GM03348 (cell line): ENCODE data around the gene GABBR2.

ENCODE experiments used
- DNase-seq: peaks from one replicate; pipeline ENCODE4 v3.0.0; 2012; ENCODE audit warnings: low spot score

The GABBR2 gene

DNA sequence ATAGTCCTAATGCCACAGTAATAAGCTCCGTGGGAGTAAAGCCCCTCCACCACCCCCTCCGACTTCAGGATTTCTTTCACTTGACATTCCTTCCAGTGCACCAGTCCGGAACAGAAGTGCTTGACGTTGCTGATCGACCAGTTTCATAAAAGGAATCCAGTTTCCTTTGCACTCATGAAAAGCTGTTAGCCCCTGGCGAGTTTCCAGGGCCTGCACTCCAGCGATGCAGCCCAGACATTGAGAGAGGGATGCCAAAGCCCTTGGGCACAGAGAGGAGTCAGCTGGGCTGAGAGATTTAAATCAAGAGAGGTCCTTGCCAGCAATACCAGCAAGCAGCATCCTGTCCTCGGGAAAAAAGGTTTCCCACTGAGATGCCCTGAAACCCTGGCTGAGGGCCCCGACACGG is 170.1 kb downstream of the GABBR2 start:
- DNase-seq = no peak

GRCh38 chr9:98538203-98538602 is 170.5 kb downstream of the GABBR2 start:
- no peak for DNase-seq

- no peak for DNase-seq
These were observed 172.1 kb downstream of the GABBR2 start for GRCh38 chr9:98536542-98537173.

DNA sequence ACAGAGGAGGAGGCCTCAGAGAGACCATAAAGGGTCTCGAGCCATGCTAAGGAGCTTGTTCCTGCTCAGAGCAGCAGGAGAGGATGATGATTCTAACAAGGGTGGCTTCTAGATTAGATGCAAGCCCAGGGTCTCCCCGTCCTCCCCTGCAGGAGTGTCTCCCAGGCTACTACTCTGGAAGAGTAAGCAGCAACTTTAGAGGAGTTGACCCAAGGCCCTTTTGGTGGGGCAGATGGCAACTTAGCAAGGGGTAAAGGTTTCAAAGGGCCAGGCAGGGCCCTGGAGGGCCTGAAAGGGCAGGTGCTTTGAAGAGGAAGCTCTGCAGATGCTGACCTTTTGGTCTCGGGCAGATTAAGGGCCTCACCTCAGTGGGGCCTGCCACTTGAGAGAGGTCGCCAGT is 174.9 kb downstream of the GABBR2 start:
- no peak for DNase-seq

- DNase-seq = peak; percentile 41
These were observed 175.6 kb downstream of the GABBR2 start for GRCh38 chr9:98533132-98533531.

DNA sequence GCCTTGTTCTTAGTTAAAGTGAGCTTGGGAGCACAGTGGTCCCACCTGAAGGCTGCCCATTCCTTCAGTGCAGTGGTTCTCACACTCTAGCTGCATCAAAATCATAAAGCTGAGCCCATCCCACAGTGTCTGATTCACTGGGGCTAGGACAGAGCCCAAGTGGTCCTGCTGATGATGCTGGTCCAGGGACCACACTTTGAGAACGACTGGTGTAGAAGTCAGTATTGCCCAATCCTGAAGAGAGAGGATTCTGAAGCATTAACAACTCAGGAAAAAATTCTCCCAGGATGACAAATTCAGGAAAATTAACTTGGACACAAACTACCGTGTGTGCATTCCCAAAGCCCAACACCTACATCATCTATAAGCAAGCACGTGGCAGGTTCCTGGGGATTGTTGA is 176.2 kb downstream of the GABBR2 start:
- DNase-seq = no peak

DNA sequence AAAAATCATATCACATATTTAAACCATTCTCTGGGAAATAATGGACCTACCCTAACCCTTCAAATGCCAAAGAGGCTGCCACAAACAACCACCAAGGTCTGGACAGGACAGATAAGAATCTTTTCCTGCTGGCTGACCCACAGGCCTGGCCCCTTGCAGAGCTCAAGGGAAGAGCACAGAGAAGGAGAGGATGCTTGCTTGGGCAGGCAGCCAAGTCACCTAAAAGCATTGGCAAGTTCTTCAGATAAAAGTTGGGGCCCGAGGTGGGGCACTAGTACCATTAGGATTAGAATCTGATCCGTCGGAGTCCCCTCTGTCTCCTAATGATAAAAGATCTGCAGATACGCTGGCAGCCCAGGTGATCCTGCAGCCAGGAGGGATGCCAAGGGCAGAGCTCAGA is 176.6 kb downstream of the GABBR2 start:
- no peak for DNase-seq

DNA sequence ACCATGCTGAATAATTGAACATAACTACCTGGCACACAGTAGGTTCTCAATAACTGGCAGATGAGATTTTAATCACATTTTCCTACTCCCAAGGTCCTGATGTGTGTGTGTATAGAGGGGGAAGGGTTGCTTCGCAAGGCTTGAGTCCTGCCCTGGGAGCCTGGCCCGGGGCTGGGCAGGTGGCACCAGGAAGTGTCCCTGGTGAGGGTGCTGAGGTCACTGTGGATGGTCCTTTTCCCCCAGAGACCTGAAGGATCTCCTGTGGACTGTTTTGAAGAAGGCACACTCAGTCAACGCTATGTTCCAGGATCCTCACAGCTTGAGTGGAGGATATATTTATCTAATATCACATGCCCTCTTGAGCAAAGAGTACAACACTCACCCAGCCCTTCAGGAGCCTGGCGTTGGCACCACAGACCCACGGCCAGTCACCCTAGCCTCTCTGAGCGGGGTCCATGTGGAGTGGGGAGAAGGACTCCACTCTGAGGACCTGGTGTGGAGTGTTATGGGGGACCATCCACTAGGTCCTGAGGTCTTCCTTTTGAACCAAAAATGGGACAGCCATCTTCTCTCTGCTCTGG is 177.8 kb downstream of the GABBR2 start:
- no peak for DNase-seq

- no peak for DNase-seq
These were observed 178.5 kb downstream of the GABBR2 start for GRCh38 chr9:98530275-98530674.

DNA sequence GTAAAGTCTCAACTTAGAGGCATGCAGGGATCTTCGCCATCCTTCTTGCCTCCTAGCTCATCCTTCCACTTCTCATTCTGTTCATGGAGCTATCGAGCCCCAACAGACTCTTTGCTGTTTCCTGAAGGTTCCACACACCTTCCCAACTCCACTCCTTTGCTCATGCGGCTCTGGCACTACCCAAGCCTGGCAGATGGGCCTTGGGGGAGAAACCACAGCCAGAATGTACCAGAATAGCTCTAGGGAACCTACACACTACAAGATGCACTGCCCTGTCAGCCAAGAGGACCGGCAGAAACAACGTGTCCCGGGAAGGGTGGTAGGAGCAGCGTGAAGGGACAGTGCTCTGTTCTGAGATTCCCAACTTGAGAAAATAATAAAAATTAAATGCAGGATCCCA is 178.9 kb downstream of the GABBR2 start:
- DNase-seq = no peak

GRCh38 chr9:98523231-98523901 is 185.4 kb downstream of the GABBR2 start:
- DNase-seq = peak; percentile 42

GRCh38 chr9:98522487-98522886 is 186.2 kb downstream of the GABBR2 start:
- DNase-seq = no peak

- DNase-seq = peak; percentile 80
These were observed 187.6 kb downstream of the GABBR2 start for GRCh38 chr9:98521141-98521540.

- no peak for DNase-seq
These were observed 188.3 kb downstream of the GABBR2 start for GRCh38 chr9:98520221-98520960.

DNA sequence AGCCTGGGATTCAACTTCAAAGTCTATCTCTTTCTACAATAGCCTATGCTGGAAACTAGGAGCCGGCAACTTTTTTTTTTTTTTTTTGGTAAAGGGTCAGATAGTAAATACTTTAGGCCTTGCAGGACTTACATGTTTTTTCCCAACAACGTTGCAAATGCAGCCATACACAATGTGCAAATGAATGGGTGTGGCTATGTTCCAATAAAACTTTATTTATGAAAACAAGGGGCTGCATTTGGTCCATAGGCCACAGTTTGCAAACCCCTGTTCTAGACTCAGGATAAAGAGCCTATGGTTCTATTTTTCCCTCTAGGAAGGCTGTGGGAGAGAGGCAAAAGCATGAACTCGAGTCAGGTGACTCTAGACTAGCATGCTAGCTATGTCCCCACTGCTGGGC is 189.1 kb downstream of the GABBR2 start:
- no peak for DNase-seq

DNA sequence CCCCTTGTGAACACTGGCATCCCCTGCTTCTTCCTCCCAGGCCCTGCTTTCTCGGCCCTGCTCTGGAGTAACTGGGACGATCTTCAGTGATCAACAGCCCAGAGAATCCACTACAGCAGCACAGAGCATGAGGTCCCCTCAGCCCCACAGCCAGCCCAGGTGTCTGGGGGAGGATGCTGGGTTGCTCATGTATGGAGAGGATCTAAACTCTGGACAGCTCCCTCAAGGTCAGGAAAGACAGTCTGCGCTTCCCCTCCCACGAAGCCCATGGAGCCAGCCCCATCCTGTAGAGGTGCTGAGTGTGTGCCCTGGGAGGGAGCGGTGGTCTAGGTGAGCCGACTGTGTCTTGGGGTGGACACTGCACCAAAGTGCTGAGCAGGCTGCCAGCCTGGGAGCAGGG is 190.2 kb downstream of the GABBR2 start:
- DNase-seq = no peak

DNA sequence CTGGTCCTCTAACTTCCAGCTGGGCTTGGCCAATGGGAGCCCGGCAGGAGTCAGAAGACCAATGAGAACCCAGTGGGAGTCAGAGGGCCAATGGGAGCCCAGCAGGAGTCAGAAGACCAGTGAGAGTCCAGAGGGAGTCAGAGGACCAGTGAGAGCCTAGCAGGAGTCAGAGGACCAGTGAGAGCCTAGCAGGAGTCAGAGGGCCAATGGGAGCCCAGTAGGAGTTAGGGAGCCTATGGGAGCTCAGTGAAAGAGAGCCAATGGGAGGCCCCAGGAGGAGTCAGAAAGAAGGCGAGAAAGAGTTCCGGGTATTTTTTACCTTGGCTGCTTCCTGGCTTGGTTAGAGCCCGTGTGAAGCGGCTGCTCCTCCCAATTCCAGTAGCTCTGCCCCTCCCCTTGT is 191.0 kb downstream of the GABBR2 start:
- DNase-seq = no peak

DNA sequence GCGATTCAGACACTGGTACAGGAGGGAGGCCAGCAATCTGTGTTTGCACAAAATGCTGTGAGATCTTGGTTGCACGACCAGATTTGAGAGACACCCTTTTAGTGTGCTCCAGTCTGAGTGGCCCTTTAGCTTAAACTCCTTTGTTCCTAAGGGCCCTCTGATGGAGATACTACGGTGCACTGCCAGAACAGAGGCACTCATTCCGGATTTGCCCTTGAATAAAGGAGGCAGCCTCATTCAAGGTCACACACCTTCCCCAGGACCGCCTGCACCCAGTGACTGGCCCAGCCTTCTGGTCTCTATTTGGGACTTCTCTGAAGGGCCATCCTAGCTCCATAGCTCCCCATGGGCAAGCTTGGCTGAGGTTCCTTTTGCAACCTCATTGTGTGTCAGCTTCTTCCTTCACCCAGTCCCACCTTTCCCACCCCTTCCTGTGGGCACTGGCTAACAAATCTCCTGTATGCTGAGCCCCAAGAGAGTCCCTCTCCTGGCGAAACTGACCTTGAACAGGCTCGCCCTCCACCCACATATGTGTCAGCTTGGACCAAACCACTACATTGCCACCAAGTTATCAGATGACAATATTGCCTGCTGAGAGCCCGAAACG is 191.7 kb downstream of the GABBR2 start:
- DNase-seq = no peak

GRCh38 chr9:98516205-98516896 is 192.4 kb downstream of the GABBR2 start:
- no peak for DNase-seq

- DNase-seq = no peak
These were observed 193.1 kb downstream of the GABBR2 start for GRCh38 chr9:98515506-98516204.

DNA sequence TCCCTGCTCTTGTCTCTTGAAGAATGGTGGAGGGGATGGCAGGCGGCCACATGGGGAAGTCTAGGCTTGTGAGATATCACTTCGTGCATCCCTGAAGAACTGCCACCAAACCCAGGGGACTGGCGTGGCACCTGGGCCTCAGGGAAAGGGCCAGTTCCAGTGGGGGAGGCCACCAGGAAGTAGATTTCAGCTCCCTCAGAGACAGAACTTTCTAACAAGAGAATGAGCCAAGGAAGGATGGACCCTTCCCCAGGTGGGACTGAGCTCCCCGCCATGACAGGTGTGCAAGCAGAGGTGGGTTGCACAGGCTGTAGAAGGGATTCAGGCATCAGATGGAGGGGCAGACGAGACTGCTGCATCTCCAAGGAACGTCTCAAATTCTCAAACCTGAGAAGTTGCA is 193.9 kb downstream of the GABBR2 start:
- no peak for DNase-seq
